Ascending aorta (tissue), 2 donors: ENCODE measurements around the gene FBXO39. TPM values are rescaled to one million over a fixed set of nuclear protein-coding genes. Genes with fewer than 3 reads are reported as not detected.
"Not testable (repeated sequence)": the region's sequence is repeated elsewhere in the genome, so short reads cannot be mapped to it uniquely, and the experiment has no call there.

Experiments
- DNase-seq, 2 donors: peaks; one replicate each; pipeline ENCODE4 v3.0.0-alpha.2; 2019; ENCODE audit warnings: low spot score in 2 of 2
- H3K27ac ChIP-seq, 2 donors: fragments of 200-600 bp; sonication (generic); one replicate each; pipeline ENCODE4 v1.5.1; 2016 to 2017; ENCODE audit warnings: mild to moderate bottlenecking in 1 of 2
- H3K27me3 ChIP-seq: fragments of 200-600 bp; sonication (generic); one replicate; pipeline ENCODE4 v1.5.1; 2017
- H3K36me3 ChIP-seq, 2 donors: fragments of 200-600 bp; sonication (generic); one replicate each; pipeline ENCODE4 v1.5.1; 2016
- H3K4me1 ChIP-seq, 2 donors: fragments of 200-600 bp; sonication (generic); one replicate each; pipeline ENCODE4 v1.5.1; 2016 to 2017; ENCODE audit warnings: mild to moderate bottlenecking in 1 of 2
- H3K4me3 ChIP-seq, 2 donors: fragments of 200-600 bp; sonication (generic); one replicate each; pipeline ENCODE4 v1.5.1; 2016 to 2017; ENCODE audit warnings: mild to moderate bottlenecking in 1 of 2
- H3K9me3 ChIP-seq, 2 donors: fragments of 200-600 bp; sonication (generic); one replicate each; pipeline ENCODE4 v1.5.1; 2016
- CTCF ChIP-seq, 3 experiments: fragments of 200-600 bp in 2 of 3; fragments of 450-650 bp in 1 of 3; sonication (generic) in 2 of 3; IDR thresholded peaks; one replicate each; pipeline ENCODE4 v1.5.1; 2016 to 2019; ENCODE audit warnings: antibody characterized with exemption in 3 of 3, mild to moderate bottlenecking in 1 of 3, moderate library complexity in 1 of 3
- intact Hi-C: fragments of 100-400 bp; cut with DNase I; formaldehyde crosslinking; loops from one replicate; pipeline ENCODE4 v1.15.1; 2023
- total RNA-seq: library from RNA; depleted of rRNA; stranded (reverse); fragments of >200 nt; gene quantifications from one replicate; pipeline ENCODE4 v1.1.0, GENCODE V29; 2016

FBXO39 gene
- total RNA-seq, result not detected

GRCh38 chr17:6775871-6776405 lies at the start of gene FBXO39:
FBXO39 (plus strand) TSS chr17:6776215; CDS start chr17:6779869, 3,654 bp downstream.
- Histone ChIP-seq H3K27ac (no peak within 1 kb of the TSS), H3K9me3 (peaks cover 30 to 48% of the 10 kb centered on the region in 2 donors), H3K4me1 (no peaks in the 10 kb centered on the region), H3K27me3 (no peaks in the 10 kb centered on the region), H3K36me3 (peaks cover 26 to 27% of the 10 kb centered on the region in 2 donors), H3K4me3 (no peak within 1 kb of the TSS)
- intact Hi-C loops, result no loop called here
- no peak for TF ChIP-seq CTCF (IDR thresholded peaks at IDR 0.05)
- no peak for DNase-seq

GRCh38 chr17:6729531-6729930 lies 46.5 kb upstream of the FBXO39 start:
- Histone ChIP-seq H3K27ac (no peak overlapping the region), H3K27me3 (no peaks in the 10 kb centered on the region), H3K4me1 (no peaks in the 10 kb centered on the region), H3K9me3 (no peaks in the 10 kb centered on the region), H3K4me3 (no peak overlapping the region), H3K36me3 (no peaks in the 10 kb centered on the region)
- DNase-seq, result no peak
- intact Hi-C loops, result no loop called here
- no peak for TF ChIP-seq CTCF (IDR thresholded peaks at IDR 0.05)

- not testable (repeated sequence) for H3K27me3 ChIP-seq
Observed at GRCh38 chr17:6746665-6747064, 29.4 kb upstream of the FBXO39 start.

GRCh38 chr17:6748617-6749016 lies 27.4 kb upstream of the FBXO39 start:
- Histone ChIP-seq H3K4me3 (no peak overlapping the region), H3K9me3 (no peaks in the 10 kb centered on the region), H3K36me3 (no peaks in the 10 kb centered on the region), H3K27ac (no peak overlapping the region), H3K4me1 (peaks cover 4 to 17% of the 10 kb centered on the region in 2 donors), H3K27me3 (no peaks in the 10 kb centered on the region)
- no peak for DNase-seq
- intact Hi-C loops, result no loop called here
- no peak for TF ChIP-seq CTCF (IDR thresholded peaks at IDR 0.05)

More at GRCh38 chr17:6746665-6747064, 29.4 kb upstream of the FBXO39 start:
- H3K4me1 ChIP-seq, intact Hi-C loops, H3K4me3 ChIP-seq, H3K27ac ChIP-seq, H3K9me3 ChIP-seq, H3K36me3 ChIP-seq, DNase-seq: not testable (repeated sequence)

- DNase-seq, result no peak
- no peaks in the 10 kb centered on the region for H3K36me3 ChIP-seq
- no peaks in the 10 kb centered on the region for H3K9me3 ChIP-seq
- intact Hi-C loops, result no loop called here
- peaks cover 4 to 20% of the 10 kb centered on the region in 2 donors for H3K4me1 ChIP-seq
- no peak for TF ChIP-seq CTCF (IDR thresholded peaks at IDR 0.05)
- H3K27me3 ChIP-seq, result no peaks in the 10 kb centered on the region
- H3K4me3 ChIP-seq, result no peak overlapping the region
- no peak overlapping the region for H3K27ac ChIP-seq
Observed at GRCh38 chr17:6749519-6749918, 26.5 kb upstream of the FBXO39 start.

GRCh38 chr17:6752068-6752909 lies 23.7 kb upstream of the FBXO39 start:
- intact Hi-C loops, result loop anchor here (5.0 to 10.0 kb wide), 2 partner anchors 100 to 263 kb away; partner anchors contain the start of genes C17orf100, MED31 and RNASEK
- Histone ChIP-seq H3K4me1 (peaks cover 4 to 25% of the 10 kb centered on the region in 2 donors), H3K4me3 (no peak overlapping the region)

More at GRCh38 chr17:6752068-6752909, 23.7 kb upstream of the FBXO39 start:
- no peak for TF ChIP-seq CTCF (IDR thresholded peaks at IDR 0.05)
- Histone ChIP-seq H3K9me3 (no peaks in the 10 kb centered on the region), H3K27ac (peak overlapping the region; percentile 82 to 85), H3K36me3 (no peaks in the 10 kb centered on the region), H3K27me3 (no peaks in the 10 kb centered on the region)
- peak; percentile 31 to 85 for DNase-seq
